Activated CD4-positive, alpha-beta T cell treated with anti-CD3 and anti-CD28 coated beads for 24 hours (primary cell): ENCODE results near the gene ITGAE.
"Not testable (repeated sequence)": the region's sequence is repeated elsewhere in the genome, so short reads cannot be mapped to it uniquely, and the experiment has no call there.

Experiments used
- DNase-seq, 2 donors: peaks; one replicate each; pipeline ENCODE4 v3.0.0-alpha.2; 2020; ENCODE audit warnings: low read depth in 2 of 2

ITGAE gene, protein sequence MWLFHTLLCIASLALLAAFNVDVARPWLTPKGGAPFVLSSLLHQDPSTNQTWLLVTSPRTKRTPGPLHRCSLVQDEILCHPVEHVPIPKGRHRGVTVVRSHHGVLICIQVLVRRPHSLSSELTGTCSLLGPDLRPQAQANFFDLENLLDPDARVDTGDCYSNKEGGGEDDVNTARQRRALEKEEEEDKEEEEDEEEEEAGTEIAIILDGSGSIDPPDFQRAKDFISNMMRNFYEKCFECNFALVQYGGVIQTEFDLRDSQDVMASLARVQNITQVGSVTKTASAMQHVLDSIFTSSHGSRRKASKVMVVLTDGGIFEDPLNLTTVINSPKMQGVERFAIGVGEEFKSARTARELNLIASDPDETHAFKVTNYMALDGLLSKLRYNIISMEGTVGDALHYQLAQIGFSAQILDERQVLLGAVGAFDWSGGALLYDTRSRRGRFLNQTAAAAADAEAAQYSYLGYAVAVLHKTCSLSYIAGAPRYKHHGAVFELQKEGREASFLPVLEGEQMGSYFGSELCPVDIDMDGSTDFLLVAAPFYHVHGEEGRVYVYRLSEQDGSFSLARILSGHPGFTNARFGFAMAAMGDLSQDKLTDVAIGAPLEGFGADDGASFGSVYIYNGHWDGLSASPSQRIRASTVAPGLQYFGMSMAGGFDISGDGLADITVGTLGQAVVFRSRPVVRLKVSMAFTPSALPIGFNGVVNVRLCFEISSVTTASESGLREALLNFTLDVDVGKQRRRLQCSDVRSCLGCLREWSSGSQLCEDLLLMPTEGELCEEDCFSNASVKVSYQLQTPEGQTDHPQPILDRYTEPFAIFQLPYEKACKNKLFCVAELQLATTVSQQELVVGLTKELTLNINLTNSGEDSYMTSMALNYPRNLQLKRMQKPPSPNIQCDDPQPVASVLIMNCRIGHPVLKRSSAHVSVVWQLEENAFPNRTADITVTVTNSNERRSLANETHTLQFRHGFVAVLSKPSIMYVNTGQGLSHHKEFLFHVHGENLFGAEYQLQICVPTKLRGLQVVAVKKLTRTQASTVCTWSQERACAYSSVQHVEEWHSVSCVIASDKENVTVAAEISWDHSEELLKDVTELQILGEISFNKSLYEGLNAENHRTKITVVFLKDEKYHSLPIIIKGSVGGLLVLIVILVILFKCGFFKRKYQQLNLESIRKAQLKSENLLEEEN

DNA sequence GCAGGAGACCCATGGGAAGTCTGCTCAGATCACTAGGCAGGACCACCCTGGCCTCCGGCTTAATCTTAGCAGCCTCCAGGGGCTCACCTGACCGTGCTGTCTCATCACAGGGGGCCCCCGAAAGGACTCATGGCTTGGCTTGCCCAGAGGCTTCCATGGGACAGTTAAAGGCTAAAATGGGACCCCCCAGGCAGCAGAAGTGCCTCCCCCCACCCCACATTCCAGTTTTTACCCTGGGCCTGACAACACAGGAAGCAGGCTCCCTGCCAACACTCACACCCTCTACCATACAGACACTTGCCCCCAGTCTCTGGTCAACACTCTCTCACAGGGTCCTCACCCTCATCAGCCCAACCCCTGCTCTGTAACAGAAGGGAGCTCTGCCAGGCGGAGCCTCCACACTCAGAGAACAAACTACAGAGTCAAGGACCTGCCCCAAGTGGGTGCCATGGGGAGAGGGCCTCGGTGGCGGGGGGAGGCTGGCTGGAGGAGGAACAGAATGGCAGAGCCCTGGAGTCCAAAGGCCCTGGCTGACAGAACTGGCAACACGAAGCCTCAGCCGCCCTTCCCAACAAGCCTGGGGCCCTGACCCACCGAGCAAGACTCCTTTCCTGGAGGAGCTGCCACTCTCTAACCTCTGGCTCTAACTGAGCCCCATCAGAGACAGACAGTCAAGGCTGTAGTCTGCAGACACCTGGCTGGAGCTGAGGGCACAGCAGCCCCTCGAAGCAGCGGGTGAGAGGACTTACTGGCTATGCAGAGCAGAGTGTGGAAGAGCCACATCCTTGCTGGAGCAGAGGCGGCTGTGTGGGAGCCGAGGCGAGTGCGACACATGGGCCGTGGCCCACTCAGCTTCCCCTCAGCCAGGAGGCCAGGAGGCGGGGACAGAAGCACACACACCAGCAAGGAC is at the start of gene ITGAE:
TSS of gene ITGAE (minus strand) at position 827 of the 910 bp plus-strand sequence. CDS start at position 783, 44 bp downstream.
- no peak for DNase-seq

DNA sequence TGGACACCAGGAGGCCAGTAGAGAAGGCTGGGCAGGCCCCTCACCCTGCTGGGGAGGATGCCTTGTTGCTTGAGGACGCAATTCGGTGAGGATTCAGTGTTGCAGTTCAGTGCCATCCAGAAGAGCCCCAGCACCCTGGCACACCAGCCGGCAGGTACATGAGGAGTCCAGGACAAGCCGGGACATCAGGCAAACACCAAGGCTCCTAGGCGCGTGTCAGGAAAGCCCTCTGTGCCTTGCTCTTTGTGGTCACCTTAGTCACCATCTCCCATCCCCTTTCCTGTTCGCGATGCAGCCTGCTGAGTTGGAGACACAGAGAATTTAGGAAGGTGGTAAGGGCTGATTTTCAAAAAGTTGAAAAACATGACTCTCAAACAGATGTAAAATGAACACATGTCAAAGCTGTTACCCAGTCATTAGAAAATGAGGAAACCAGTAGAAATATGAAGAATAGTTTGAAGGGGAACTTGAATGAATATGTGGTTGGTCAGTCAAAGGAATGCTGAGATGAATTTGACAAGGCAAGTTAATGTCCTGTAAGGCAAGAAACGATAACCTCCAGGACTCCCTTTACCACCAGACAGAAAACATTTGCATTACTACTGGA is 47.3 kb upstream of the ITGAE start:
- no peak for DNase-seq

DNA sequence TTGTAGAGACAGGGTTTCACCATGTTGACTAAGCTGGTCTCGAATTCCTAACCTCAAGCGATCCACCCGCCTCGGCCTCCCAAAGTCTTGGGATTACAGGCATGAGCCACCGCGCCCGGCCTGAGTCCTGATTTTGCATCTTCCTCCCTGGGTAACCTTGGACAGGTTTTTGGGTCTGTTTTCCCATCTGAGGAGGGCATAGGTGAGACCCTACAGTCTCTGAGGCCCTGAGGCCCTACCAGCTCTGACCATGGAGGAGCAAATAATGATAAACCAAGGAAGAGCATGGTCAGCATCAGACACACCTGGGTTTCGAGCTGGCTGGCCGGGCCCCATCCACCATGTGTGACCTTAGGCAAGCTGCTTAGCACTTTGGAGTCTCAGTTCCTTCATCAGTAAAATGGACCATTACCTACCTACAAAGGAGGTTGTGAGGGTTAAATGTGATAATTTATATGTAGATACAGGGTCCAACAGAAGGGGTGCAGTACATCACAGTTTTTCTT is 46.2 kb upstream of the ITGAE start:
- no peak for DNase-seq

DNA sequence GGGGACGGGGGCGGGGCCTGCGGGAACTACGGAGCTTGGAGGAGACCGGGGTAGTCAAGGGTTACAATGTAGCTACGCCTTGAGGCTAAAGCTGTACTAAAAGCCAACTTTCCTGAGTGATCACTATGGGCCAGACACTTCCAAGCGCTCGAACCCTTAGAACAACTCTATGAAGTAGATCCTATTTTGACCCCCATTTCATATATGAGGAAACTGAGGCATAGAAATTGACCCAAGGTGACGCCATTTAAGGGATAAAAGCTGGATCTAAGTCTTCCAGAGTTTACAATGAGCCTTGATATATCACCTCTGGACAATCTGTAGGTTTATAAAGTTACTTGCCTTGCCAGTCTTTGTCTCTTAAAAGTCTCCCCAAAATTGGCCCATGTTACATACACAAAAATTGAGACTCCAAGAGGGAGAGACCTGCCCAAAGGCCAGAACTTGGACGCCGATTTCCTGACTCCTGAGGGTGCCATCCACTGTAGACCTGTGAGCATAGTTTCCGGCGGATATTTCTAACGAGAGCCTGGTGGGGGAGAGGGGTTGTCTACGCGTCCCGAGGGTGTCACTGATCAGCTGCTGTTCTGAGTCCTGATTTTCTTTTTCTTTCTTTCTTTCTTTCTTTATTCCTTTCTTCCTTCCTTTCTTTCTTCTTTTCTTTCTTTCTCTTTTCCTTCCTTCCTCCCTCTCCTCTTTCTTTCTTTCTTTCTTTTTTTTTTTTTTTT is 45.6 kb upstream of the ITGAE start:
- no peak for DNase-seq

DNA sequence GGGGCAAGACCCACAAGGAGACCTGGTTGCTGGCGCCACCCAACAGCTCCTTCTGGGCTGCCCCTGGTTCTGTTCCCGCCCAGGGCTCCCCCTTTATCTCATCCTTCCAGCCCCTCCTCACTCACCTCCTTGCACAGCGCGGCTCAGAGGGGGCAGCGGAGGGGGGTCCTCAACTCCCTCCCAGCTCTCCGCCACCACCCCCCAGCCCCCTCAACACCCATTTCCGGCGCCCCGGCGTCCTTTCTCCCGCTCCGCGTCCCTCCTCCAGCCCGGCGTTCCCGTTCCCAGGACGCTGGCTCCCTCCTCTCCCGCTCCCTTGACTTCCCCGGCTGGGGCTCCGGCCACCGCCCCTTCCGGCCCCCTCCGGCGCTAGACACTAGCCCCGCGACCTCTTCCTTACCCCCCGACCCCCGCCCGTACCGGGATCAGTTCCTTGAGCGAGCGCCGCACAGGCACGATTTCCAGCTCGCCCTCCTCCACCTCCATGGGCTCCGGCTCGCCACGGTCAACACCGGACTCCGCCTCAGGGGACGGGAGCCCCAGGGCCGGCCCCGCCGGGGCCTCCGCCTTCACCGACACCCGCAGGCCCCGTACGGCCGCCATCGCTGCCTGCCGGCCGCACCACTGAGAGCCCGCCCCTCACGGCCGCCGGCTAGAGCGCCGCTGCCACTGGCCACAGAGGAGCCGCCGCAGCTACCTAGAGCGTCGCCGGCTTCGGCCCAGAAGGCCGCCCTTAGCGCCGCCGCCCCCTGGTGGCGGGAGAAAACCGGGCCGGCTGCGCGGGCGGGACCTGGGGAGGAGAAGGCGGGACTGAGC is 44.8 kb upstream of the ITGAE start, which contains the start of gene NCBP3:
TSS of gene NCBP3 (minus strand) at position 626 of the 816 bp plus-strand sequence. CDS start at position 603, 23 bp downstream.
- peak; percentile 82 to 90 for DNase-seq

DNA sequence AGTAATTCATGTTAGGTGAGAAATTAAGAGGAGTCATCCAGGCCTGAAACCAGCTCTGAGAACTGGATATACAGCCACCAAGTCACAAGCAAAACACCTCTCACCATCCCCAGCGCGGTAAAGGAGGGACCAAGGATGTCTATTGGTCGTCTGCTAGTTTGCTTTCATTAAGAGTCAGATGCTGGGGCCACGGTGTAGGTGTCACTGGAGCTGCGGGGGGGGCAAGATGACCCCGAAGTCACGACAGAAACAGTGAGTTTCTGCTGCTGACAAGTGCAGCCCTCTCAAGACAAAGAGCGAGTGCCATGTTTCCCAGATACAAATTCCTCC is 44.3 kb upstream of the ITGAE start:
- DNase-seq: peak; percentile 12 to 28

DNA sequence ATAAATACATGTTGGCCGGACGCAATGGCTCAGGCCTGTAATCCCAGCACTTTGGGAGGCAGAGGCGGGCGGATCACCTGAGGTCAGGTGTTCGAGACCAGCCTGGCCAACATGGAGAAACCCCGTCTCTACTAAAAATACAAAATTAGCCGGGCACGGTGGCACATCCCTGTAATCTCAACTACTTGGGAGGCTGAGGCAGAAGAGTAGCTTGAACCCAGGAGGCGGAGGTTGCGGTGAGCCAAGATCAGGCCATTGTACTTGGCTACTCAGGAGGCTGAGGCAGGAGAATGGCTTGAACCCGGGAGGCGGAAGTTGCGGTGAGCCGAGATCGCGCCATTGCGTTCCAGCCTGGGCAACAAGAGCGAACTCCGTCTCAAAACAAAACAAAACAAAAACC is 43.6 kb upstream of the ITGAE start:
- DNase-seq: not testable (repeated sequence)

DNA sequence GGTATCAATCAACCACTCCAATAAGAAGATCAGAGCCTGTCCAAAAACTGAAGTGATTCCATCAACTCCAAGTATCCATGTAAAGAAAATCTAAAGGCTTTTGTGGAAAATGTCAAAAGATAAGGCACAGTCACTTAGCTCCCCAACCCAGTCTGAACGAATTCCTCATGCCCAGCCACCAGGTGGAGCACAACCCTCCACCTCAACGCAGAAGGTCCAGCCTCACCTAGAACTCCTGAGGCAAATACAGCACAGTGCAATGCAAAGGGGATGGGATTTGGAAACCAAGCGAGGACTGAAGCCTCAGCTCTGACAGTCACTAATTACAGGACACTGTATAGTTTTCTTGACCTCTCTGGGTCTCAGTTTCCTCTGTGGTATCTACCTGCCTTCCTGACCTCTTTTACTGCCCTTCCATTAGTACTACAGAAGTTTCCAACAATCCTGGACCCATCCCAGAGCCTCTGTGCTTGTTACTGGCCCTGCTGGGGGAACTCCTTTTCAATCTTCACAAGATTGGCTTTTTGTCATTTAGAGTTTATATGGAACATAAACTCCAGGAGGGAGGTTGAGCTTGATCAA is 43.0 kb upstream of the ITGAE start:
- DNase-seq: peak; percentile 19 to 26

DNA sequence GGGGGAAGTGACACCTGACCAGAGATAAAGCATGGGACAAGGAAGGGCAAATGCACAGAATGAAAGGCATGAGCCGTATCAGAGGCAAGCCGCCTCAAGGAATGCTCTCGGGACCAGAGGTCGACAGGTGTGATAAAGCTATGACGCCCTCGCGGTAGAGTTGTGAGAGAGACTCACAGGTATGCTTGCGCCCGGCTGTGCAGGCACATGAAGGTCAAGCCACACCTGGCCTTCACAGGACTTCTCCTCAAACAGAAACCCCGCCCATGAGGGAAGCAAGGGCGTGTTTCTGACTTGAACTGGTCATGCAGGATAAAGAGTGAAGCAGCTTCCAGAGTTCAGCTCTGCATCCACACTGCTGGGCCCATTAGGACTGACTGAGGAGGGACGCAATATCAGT is 37.2 kb upstream of the ITGAE start:
- no peak for DNase-seq

DNA sequence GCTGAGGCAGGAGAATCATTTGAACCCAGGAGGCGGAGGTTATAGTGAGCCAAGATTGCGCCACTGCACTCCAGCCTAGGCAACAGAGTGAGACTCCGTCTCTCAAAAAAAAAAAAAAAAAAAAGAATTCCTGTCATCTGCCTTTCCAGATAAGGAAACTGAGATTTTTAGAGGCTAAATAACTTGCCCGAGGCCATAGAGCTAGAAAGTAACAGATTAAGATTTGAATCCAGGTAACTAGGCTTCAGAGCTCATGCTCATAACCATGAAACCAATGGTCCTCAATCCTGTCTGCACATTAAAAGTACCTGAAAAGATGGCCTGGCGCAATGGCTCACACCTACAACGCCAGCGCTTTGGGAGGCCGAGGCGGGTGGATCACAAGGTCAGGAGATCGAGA is 35.6 kb upstream of the ITGAE start:
- DNase-seq: no peak

DNA sequence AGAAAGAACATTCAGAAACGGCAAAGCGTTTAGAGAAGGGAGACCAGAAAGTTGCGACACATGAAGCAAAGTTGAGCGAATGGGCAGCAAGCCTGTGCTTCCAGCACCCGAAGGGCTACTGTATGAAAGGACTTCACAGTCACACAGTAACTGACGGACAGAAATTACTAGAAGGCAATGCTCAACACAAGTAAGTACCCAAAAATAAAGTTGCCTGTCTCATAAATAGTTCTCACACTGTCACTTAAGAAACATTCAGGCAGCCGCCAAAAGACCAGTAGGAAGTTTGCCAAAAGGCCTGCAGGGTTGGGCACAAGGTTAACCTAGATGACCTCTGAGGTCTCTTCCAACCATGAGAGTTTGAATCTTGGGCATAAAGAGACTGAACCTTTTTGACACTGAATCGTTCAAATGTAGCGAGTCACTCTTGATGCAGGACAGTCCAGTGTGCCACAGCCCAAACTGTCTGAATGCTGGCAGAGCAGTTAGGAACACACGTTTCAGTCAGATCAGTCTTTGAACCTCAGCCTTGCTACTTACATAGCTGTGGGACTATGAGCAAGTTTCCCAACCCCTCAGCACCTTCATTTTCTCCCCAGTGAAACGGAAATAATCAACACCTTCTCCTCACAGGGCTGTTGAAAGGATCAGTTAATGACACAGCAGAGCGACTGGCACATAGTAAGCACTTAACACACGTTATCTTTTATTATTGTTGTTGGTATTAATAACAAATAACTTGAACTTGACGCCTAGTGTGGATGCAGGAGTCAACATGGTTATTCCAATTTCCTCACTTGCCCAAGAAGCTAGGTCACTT is 34.6 kb upstream of the ITGAE start:
- no peak for DNase-seq

DNA sequence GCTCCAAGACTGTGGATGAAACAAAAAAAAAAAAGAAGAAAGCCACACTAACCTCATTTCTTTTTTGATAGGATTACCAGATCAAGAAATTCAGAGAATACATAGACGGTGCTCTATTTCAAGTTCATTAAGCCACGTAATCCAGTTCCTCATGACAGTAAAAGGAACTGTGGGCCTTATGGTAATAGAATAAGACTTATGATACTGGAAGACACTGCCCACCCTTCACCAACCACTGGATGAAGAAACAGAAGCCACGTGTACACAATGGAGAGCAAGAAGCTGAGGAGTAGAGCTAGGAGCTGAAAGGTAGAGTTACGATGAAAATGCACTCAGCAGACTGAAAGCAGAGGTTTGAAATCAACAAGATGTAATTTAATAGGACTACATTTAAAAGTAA is 33.8 kb upstream of the ITGAE start:
- DNase-seq: no peak

DNA sequence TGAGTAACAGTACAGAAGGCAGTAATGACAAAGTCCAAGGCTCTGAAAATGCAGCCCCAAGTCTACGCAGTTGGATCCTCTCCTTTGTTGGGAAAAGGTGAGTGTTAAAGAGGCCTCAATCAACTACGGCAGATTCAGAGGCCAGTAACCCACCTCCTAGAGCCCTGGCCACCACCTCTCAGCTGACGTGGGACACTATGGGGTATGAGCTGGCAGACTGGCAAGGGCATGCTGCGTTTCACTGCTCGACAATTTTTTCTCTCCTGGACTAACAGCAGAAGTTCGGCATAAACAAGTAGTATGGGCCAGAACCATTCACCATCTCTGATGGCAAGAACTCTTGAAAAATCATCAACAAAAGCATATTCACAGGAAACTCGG is 27.9 kb upstream of the ITGAE start:
- DNase-seq: no peak

DNA sequence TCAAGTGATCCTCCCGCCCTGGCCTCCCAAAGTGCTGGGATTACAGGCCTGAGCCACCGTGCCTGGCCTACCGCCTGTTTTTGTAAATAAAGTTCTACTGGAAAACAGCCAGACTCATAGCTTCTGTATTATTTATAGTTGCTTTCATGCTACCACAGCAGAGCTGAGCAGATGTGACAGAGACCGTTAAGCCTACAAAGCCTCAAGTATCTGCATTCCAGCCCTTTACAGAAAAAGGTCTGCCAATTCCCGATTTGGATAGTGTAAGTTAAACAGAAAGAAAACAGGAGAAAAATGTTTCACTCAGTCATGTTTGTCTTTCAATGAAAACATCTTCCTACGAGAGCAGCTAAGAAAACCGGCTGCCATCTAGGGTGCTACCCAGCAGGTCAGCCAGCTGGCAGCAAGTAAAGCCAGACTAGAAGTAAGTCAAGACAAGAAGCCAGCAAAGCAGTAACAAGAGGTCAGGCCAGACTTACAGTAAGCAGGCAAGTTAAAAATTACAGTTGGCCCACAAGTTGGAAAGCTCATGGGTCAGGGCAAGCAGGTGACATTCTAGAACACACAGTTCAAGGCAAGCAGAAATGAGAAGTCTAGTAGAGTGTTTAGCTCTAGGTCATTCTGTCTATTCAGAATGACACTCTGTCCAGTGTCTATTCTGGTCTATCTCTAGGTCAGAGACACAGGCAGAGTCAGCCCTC is 27.3 kb upstream of the ITGAE start:
- DNase-seq: no peak

DNA sequence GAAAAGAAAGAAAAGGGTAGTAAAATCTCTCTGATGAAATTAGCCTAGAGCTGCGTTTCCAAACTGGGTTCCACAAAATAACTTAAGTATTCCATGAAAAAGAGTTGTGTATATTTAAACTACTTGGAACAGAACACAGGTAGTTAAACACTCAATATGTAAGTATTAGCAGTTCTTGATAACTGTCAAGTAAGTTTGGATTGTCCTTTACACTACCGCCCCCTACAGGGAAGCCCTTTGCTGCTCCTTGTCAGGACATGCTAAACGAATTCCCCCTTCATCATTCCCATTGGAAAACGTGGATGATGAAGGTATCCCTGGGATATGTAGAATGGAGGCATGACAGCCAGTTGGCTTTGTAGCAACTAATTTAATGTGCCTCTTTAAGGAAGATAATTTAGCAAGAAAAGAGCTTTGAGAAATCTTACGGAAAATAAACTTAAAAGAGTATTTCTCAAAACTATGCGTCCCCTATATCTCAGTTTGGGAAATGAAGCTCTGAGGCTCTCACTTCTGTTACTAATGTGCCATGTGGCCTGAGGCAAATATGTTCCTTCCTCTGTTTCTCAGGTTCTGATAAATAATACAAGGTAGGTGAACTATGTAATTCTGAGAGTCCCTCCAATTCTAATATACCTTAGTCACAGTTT is 26.3 kb upstream of the ITGAE start:
- DNase-seq: peak; percentile 53 to 67

DNA sequence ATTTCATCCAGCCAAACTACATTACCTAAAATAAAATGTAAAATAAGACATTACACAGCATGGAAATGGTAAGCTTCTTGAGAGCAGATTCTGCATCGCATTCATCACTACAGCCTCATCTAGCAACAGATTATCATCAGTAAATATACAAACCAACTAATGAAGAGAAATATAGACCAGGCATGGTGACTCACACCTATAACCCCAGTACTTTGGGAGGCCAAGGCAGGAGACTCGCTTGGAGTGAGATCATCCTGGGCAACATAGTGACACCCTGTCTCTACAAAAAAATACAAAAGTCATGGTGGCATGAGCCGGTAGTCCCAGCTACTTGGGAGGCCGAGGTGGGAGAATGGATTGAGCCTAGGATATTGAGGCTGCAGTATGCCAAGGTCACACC is 25.2 kb upstream of the ITGAE start:
- DNase-seq: no peak

DNA sequence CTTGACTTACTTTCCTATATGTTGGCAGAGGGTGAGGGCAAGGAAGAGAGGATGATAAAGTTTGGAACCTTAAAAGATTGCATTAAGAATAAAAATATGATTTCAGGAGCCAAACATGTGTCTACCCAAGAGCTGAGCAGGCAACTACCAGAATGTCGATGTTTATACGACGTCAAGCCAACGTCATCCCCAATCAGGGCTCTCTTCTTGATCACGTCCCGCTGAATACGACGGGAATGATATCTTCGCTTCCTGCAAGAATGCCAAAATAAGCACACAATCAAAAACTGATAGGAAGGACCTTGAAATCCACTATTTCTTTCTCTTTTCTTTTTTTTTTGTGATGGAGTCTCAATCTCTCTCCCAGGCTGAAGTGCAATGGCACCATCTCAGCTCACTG is 20.1 kb upstream of the ITGAE start:
- DNase-seq: no peak
